ENCODE measurements around the gene CARMIL1.

DNA sequence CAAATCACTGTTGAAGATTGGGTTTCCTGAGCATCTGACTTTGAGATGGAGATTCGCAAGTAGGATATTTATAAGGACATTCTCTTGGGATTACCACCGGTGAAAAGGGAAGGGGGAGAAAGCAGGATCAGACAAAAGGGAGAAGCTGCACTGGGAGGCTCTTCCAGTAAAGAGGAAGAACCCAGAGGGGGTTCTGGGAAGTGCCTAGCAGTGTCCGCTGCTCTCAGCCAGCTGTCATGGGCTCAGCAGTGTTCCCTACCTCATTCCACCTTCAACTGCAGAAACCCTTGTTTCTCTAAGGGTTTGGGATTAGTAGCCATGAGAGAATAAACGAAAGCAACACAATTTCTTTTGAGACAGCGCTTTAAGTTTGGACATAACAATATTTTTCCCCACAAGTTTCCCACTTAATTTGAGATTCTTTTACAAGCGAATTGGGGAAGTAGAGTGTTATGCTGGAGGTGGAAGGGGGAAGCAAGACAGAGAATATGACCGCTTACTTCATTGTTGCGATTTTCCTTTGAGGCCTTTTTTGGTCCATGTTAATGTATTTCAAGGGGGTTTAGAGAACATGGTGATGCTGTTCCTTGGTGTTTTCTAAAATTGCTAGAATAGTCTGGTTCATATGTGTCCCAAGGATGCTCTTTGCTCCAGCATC is 218.3 kb downstream of the CARMIL1 start:
- TF ChIP-seq, protein P1, sequence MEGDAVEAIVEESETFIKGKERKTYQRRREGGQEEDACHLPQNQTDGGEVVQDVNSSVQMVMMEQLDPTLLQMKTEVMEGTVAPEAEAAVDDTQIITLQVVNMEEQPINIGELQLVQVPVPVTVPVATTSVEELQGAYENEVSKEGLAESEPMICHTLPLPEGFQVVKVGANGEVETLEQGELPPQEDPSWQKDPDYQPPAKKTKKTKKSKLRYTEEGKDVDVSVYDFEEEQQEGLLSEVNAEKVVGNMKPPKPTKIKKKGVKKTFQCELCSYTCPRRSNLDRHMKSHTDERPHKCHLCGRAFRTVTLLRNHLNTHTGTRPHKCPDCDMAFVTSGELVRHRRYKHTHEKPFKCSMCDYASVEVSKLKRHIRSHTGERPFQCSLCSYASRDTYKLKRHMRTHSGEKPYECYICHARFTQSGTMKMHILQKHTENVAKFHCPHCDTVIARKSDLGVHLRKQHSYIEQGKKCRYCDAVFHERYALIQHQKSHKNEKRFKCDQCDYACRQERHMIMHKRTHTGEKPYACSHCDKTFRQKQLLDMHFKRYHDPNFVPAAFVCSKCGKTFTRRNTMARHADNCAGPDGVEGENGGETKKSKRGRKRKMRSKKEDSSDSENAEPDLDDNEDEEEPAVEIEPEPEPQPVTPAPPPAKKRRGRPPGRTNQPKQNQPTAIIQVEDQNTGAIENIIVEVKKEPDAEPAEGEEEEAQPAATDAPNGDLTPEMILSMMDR (IDR thresholded peaks at IDR 0.05; ENCODE audit: control extremely low read depth in 1 of 3, insufficient read depth in 1 of 3, low read depth in 1 of 3, low read length in 3 of 3): no peak
- no peak for TF ChIP-seq GABPA (IDR thresholded peaks at IDR 0.05; ENCODE audit: borderline replicate concordance, insufficient read depth, low read length)
- no peak for TF ChIP-seq RAD21 (IDR thresholded peaks at IDR 0.05 in 1 of 2, conservative IDR thresholded peaks at IDR 0.05 in 1 of 2; ENCODE audit: low read depth in 2 of 2, low read length in 2 of 2)
- no peak for TF ChIP-seq CEBPB (IDR thresholded peaks at IDR 0.05; ENCODE audit: low read depth, low read length)
- TF ChIP-seq EP300 (IDR thresholded peaks at IDR 0.05; ENCODE audit: borderline replicate concordance in 1 of 2, low read depth in 2 of 2, low read length in 2 of 2): no peak
- TF ChIP-seq POLR2A (IDR thresholded peaks at IDR 0.05; ENCODE audit: control extremely low read depth in 1 of 2, low read depth in 2 of 2, low read length in 2 of 2): no peak
- TF ChIP-seq KDM1A (IDR thresholded peaks at IDR 0.05; ENCODE audit: borderline replicate concordance, low read length): no peak
- no peak for TF ChIP-seq ZNF274 (IDR thresholded peaks at IDR 0.05; ENCODE audit: borderline replicate concordance, extremely low read depth, low read length)
- TF ChIP-seq TBP (IDR thresholded peaks at IDR 0.05; ENCODE audit: low read depth, low read length): no peak
- no peak for TF ChIP-seq BRCA1 (IDR thresholded peaks at IDR 0.05; ENCODE audit: low read depth, low read length)

Data from H1 (cell line).